Gastrocnemius medialis (tissue), 4 donors: ENCODE measurements around the gene NSDHL. TPM values are rescaled to one million over a fixed set of nuclear protein-coding genes. Genes with fewer than 3 reads are reported as not detected.
A peak's percentile ranks its signal among the peaks of the same experiment; 100 is the strongest.

Experiments
- ATAC-seq, 2 donors: fragments of 150-250 bp; one replicate each; pipeline ENCODE4 v1.9.1; 2016
- DNase-seq, 2 donors: peaks; one replicate each; pipeline ENCODE4 v3.0.0-alpha.2; 2019
- H3K27ac ChIP-seq, 4 donors: fragments of 200-600 bp; sonication (generic); 1 replicate in 1 of 4; 2 replicates in 3 of 4; pipeline ENCODE4 v1.5.1; 2016 to 2018; ENCODE audit warnings: mild to moderate bottlenecking in 2 of 4, moderate library complexity in 1 of 4
- H3K27me3 ChIP-seq, 3 donors: fragments of 200-600 bp; sonication (generic) in 2 of 3; 1 replicate in 1 of 3; 2 replicates in 2 of 3; pipeline versions ENCODE4 v1.5.1 to v1.6.0; 2016 to 2019; ENCODE audit warnings: mild to moderate bottlenecking in 1 of 3, moderate library complexity in 1 of 3
- H3K36me3 ChIP-seq, 2 donors: fragments of 200-600 bp; sonication (generic) in 1 of 2; one replicate each; pipeline ENCODE4 v1.5.1; 2017 to 2018
- H3K4me1 ChIP-seq, 2 donors: fragments of 200-600 bp; sonication (generic) in 1 of 2; one replicate each; pipeline ENCODE4 v1.5.1; 2016 to 2017; ENCODE audit warnings: mild to moderate bottlenecking in 2 of 2
- H3K4me3 ChIP-seq, 4 donors: fragments of 200-600 bp; sonication (generic) in 3 of 4; 1 replicate in 1 of 4; 2 replicates in 3 of 4; pipeline ENCODE4 v1.5.1; 2016 to 2019; ENCODE audit warnings: mild to moderate bottlenecking in 2 of 4
- H3K9me3 ChIP-seq, 3 donors: fragments of 200-600 bp; sonication (generic) in 2 of 3; 1 replicate in 1 of 3; 2 replicates in 2 of 3; pipeline ENCODE4 v1.5.1; 2016 to 2019
- CTCF ChIP-seq, 5 experiments: fragments of 450-650 bp in 3 of 5; fragments of 200-600 bp in 2 of 5; sonication (generic) in 2 of 5; IDR thresholded peaks in 4 of 5; conservative IDR thresholded peaks in 1 of 5; 1 replicate in 4 of 5; 2 replicates in 1 of 5; pipeline ENCODE4 v1.5.1; 2016 to 2019; ENCODE audit warnings: antibody characterized with exemption in 5 of 5, mild to moderate bottlenecking in 3 of 5, moderate library complexity in 3 of 5
- POLR2A ChIP-seq, 2 donors: fragments of 450-650 bp; IDR thresholded peaks; one replicate each; pipeline ENCODE4 v1.6.1; 2017; ENCODE audit warnings: antibody characterized with exemption in 2 of 2, mild to moderate bottlenecking in 2 of 2, moderate library complexity in 2 of 2
- in situ Hi-C, 4 donors: fragments of 200-750 bp; cut with MboI; loops; one replicate each; pipeline versions ENCODE4 v1.15.0 to v1.8.0; 2017; ENCODE audit warnings: low sequenced_read_pairs in 4 of 4
- intact Hi-C: fragments of 100-400 bp; cut with DNase I; formaldehyde crosslinking; loops from one replicate; pipeline ENCODE4 v1.15.1; 2023; ENCODE audit warnings: low total_unique reads
- total RNA-seq, 4 donors: library from RNA; depleted of rRNA; stranded (reverse); fragments of >200 nt; gene quantifications; one replicate each; pipeline versions ENCODE4 v1.1.0 to v1.2.3, GENCODE V29; 2016

The NSDHL gene
- total RNA-seq, 4 donors from 2014 or later: 4.6 to 8.8 (median 6.2) TPM

- DNase-seq: no peak
- in situ Hi-C loops (no loop called here), intact Hi-C loops (no loop called here)
- no peak overlapping the region for H3K4me3 ChIP-seq
- no peak overlapping the region for H3K27ac ChIP-seq
- no peaks in the 10 kb centered on the region for H3K4me1 ChIP-seq
- H3K27me3 ChIP-seq: peaks cover 0 to 12% (median 3%) of the 10 kb centered on the region in 3 donors
- ATAC-seq: no peak
- H3K9me3 ChIP-seq: no peaks in the 10 kb centered on the region
- H3K36me3 ChIP-seq: no peaks in the 10 kb centered on the region
- no peak for TF ChIP-seq CTCF (IDR thresholded peaks at IDR 0.05 in 4 of 5, conservative IDR thresholded peaks at IDR 0.05 in 1 of 5)
- no peak for TF ChIP-seq POLR2A (IDR thresholded peaks at IDR 0.05)
These were observed 71.6 kb downstream of the NSDHL start for GRCh38 chrX:152902502-152902820.

- DNase-seq (no peak), ATAC-seq (no peak)
- no peak for TF ChIP-seq CTCF (IDR thresholded peaks at IDR 0.05 in 4 of 5, conservative IDR thresholded peaks at IDR 0.05 in 1 of 5)
- in situ Hi-C loops: no loop called here
- Histone ChIP-seq H3K9me3 (no peaks in the 10 kb centered on the region), H3K36me3 (no peaks in the 10 kb centered on the region), H3K4me3 (no peak overlapping the region), H3K27me3 (peaks cover 0 to 3% (median 3%) of the 10 kb centered on the region in 3 donors), H3K27ac (no peak overlapping the region), H3K4me1 (no peaks in the 10 kb centered on the region)
- intact Hi-C loops: no loop called here
These were observed 72.7 kb downstream of the NSDHL start for GRCh38 chrX:152903589-152903988.

GRCh38 chrX:152904151-152905080 lies 73.6 kb downstream of the NSDHL start:
- ATAC-seq (no peak), DNase-seq (no peak)
- Histone ChIP-seq H3K9me3 (no peaks in the 10 kb centered on the region), H3K4me1 (no peaks in the 10 kb centered on the region), H3K36me3 (no peaks in the 10 kb centered on the region), H3K4me3 (no peak overlapping the region), H3K27ac (no peak overlapping the region), H3K27me3 (peaks cover 0 to 3% (median 0%) of the 10 kb centered on the region in 3 donors)
- TF ChIP-seq CTCF (IDR thresholded peaks at IDR 0.05 in 4 of 5, conservative IDR thresholded peaks at IDR 0.05 in 1 of 5) (peak; percentile 20 to 52 (median 44)), POLR2A (IDR thresholded peaks at IDR 0.05) (no peak)
- in situ Hi-C loops (no loop called here), intact Hi-C loops (no loop called here)

GRCh38 chrX:152905081-152905420 lies 74.2 kb downstream of the NSDHL start:
- DNase-seq (no peak), ATAC-seq (no peak)
- H3K9me3 ChIP-seq: no peaks in the 10 kb centered on the region
- no peaks in the 10 kb centered on the region for H3K4me1 ChIP-seq
- H3K27me3 ChIP-seq: peaks cover 0 to 3% (median 0%) of the 10 kb centered on the region in 3 donors
- H3K36me3 ChIP-seq: no peaks in the 10 kb centered on the region
- H3K4me3 ChIP-seq: no peak overlapping the region
- intact Hi-C loops (no loop called here), in situ Hi-C loops (no loop called here)
- H3K27ac ChIP-seq: no peak overlapping the region
- no peak for TF ChIP-seq CTCF (IDR thresholded peaks at IDR 0.05 in 4 of 5, conservative IDR thresholded peaks at IDR 0.05 in 1 of 5)
- TF ChIP-seq POLR2A (IDR thresholded peaks at IDR 0.05): no peak
